Skin epidermis (tissue), 12 donors: ENCODE measurements around the gene OGFOD3.
"Not testable (repeated sequence)": the region's sequence is repeated elsewhere in the genome, so short reads cannot be mapped to it uniquely, and the experiment has no call there.

Experiments
- H3K27ac ChIP-seq, 21 experiments: fragments of 200-600 bp; sonication (generic) in 11 of 21; one replicate each; pipeline ENCODE4 v1.5.0; 2020; ENCODE audit warnings: mild to moderate bottlenecking in 3 of 21, inconsistent platforms in 2 of 21, moderate library complexity in 2 of 21
- H3K4me3 ChIP-seq, 7 experiments: fragments of 200-600 bp; sonication (generic) in 2 of 7; one replicate each; pipeline ENCODE4 v1.5.0; 2020; ENCODE audit warnings: inconsistent platforms in 2 of 7, mild to moderate bottlenecking in 2 of 7, moderate library complexity in 1 of 7

OGFOD3 gene, protein sequence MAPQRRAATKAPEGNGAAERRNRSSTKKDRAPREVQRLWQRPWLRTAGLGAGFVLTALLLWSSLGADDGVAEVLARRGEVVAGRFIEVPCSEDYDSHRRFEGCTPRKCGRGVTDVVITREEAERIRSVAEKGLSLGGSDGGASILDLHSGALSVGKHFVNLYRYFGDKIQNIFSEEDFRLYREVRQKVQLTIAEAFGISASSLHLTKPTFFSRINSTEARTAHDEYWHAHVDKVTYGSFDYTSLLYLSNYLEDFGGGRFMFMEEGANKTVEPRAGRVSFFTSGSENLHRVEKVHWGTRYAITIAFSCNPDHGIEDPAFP

DNA sequence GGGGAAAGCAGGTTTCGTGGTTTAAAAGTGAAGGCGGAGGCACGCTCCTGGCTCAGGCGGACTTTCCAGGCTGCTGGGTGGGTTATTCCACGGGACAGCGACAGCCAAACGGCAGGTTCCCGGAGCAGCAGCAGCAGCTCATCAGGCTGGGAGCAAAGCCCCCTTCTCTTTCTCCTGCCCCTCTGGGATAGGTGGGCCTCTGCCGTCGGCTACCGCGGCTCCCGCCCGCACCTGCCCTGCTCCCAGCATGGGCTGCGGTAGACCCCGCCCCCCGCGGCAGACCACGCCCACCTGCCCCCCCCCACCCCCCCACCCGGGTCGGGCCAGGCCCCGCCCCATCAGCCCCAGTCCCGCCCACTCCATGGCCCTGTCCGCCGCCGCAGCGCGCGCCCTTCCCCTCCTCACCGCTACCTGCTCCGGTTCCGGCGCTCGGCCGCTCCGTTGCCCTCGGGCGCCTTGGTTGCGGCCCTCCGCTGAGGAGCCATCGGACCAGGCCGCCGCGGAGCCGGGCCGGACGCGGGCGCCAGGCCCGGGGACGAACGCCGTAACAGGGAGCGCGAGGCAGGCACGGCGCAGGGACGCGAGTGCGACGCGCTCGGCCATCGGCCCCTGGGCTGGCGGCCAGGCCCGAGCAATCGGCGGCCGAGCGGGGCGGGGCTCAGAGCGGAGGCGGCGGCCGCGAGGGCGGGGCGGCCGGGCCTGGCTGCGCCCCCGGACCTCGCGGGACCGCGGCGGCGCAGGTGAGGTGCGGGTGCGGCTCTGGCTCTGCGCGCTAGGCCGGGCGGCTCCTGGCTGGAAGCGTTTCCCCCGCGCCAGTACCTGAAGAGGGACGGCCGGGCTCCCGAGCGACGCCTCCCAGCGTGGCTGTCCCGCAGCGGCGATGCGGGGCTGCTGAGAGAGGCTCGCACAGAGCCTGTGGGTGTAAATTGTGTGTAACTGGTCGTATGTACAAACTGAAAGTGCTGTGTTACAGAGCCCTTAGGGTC lies at the start of gene OGFOD3, which contains the start of gene HEXD:
Gene OGFOD3, minus strand, starts transcription at position 586 of the 986 bp plus-strand sequence. Its CDS starts 101 bp downstream, at position 485.
Gene HEXD, plus strand, starts transcription at position 347 of the 986 bp plus-strand sequence. CDS start 1,453 bp downstream, outside the sequence.
- Histone ChIP-seq H3K4me3 (peak within 1 kb of the TSS; percentile 57 to 76 (median 71)), H3K27ac (peak within 1 kb of the TSS in 20 of 21 experiments; percentile 78 to 95 (median 90))

- H3K27ac ChIP-seq, result peak overlapping the region in 1 of 21 experiments; percentile 34
- H3K4me3 ChIP-seq, result no peak overlapping the region
Observed at GRCh38 chr17:82465023-82465603, 46.7 kb upstream of the OGFOD3 start.

DNA sequence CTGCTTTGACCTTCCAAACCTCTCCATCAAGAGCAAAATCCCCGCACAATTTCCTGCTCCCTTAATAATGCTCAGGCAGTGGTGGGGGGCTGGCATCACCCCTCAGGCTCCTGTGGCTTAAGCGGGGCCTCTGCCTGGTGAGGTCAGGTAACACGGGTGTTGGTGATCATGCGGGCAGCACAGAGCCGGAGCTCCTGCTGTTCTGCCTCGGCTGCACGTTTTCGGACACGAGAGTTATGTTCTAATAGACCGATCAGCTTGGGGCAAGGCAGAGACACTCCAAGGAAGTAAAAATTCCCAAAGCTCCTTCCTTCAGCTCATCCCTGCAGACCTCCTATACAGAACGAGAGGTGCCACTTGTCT lies 46.2 kb upstream of the OGFOD3 start:
- no peak overlapping the region for H3K4me3 ChIP-seq
- peak overlapping the region in 2 of 21 experiments; percentile 34 to 40 for H3K27ac ChIP-seq

GRCh38 chr17:82463925-82464566 lies 45.7 kb upstream of the OGFOD3 start:
- Histone ChIP-seq H3K4me3 (no peak overlapping the region), H3K27ac (peak overlapping the region in 7 of 21 experiments; percentile 26 to 54 (median 40))

- Histone ChIP-seq H3K27ac (peak overlapping the region in 6 of 21 experiments; percentile 16 to 54 (median 42)), H3K4me3 (no peak overlapping the region)
Observed at GRCh38 chr17:82463391-82463790, 45.0 kb upstream of the OGFOD3 start.

DNA sequence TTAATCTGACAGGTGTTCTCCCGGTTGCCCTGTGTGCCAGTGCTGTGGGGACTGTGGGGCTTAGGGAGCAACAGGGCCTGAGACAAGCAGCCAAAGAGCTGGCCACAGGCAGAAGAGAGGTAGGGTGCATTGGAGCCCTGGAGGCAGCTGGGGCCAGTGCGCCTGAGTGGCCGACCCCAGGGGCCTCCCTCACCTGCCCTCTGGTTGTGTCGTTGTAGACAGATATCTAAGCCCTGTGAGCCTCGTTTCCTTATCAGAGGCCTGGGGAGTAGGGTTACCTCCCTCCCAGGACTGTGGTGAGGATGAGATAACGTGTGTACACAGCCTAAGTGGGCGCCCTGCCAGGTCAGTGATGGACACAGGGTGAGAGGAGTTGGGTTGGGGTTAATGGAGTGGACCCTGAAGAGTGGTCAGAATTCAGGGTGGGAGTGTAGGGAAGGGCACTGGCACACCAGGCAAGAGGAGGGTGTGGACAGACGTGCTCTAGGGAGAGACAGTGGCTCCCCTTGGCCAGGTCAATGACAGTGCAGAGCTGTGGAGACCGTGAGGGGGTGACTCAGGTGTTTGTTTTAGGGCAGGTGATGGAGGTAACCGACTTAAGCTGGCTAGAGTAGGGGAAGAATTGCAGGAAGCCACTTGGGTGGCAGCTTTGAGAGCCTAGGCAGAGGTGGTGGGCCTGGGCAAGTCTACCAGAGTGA lies 43.6 kb upstream of the OGFOD3 start:
- no peak overlapping the region for H3K4me3 ChIP-seq
- peak overlapping the region in 2 of 21 experiments; percentile 28 to 34 for H3K27ac ChIP-seq

- H3K4me3 ChIP-seq, result peak overlapping the region in 1 of 7 experiments; percentile 69
- not testable (repeated sequence) for H3K27ac ChIP-seq
Observed at GRCh38 chr17:82459936-82460335, 41.5 kb upstream of the OGFOD3 start.

- Histone ChIP-seq H3K27ac (peak overlapping the region; percentile 83 to 100 (median 100)), H3K4me3 (peak overlapping the region; percentile 60 to 100 (median 95))
Observed at GRCh38 chr17:82458885-82459424, 40.6 kb upstream of the OGFOD3 start.

DNA sequence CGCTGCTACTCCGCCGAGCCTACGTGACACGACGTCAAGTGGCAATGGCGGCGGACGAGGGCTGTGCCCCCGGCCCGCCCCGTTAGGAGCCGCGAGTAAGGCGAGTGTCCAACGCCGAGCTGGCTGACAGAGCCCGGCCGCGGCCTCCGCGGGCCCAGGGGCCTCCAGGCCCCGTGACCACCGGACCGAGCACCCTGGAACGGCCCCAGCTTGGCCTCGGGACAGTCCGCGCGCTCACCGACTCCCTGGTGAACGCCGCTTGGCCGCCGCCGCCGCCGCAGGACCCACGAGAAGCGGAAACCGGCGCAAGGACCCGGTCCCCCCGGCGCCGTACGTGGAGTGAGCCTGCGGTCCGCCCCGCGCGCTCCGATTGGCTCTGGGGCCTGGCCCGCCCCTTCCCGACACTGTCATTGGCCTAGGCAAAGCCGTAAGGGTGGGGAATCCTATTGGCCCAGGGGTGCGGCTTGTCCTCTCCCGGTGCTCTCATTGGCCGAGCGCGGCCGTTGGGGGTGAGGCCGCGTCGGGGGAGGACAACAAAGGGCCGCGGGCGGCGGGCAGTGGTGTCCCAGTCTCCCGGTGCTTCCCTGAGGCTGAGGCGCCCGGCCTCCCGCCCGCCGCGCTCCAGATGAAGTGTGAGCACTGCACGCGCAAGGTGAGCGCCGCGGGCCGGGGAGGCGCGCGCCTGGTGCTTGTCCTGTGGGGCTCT lies 39.9 kb upstream of the OGFOD3 start, which contains the start of gene NARF:
Gene NARF, plus strand, starts transcription at position 563 of the 706 bp plus-strand sequence. Its CDS starts 63 bp downstream, at position 626.
- H3K27ac ChIP-seq, result peak within 1 kb of the TSS; percentile 97 to 100 (median 100)
- H3K4me3 ChIP-seq, result peak within 1 kb of the TSS; percentile 60 to 100 (median 95)

- Histone ChIP-seq H3K27ac (peak overlapping the region; percentile 97 to 100 (median 100)), H3K4me3 (peak overlapping the region; percentile 60 to 100 (median 95))
Observed at GRCh38 chr17:82457929-82458178, 39.5 kb upstream of the OGFOD3 start.

DNA sequence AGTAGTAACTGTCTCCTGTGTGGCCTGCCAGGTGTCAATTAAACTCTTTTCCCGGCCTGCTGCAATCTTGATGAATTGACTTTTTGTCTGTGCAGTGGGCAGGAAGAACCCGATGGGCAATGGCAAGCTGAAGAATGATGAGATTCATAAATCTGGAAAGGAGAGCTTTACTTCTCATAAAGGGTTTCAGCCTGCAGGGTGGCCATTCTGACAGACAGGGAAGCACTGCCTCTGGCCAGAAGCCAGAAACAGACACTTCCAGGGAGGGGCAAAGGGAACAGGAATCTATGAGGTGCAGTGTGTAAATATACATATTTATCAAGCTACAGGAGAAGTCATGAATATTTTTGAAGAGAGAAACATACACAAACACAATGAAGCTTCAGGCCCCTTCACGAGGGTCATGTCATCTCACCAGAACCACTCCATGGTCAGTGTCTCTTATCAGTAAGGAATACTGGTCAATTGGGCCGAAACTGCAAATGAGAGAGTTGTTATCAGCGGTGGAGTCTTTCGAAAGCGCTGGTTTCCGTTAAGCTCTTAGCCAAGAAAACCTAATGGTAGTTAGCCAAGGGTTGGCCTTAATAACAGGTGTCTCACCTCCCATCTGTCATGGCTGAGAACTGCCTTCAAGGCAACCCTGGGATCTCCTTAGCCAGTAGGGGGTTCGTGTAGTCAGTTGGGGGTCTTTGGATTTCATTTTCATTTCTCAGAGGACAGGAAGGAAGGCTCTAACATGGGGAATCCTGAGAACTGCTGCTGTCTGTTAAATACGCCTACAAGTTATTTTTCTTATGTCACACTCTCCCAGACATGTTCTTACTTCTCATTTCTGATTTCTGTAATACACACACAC lies 38.9 kb upstream of the OGFOD3 start:
- Histone ChIP-seq H3K27ac (peak overlapping the region in 20 of 21 experiments; percentile 41 to 100 (median 100)), H3K4me3 (peak overlapping the region in 6 of 7 experiments; percentile 69 to 100 (median 96))

DNA sequence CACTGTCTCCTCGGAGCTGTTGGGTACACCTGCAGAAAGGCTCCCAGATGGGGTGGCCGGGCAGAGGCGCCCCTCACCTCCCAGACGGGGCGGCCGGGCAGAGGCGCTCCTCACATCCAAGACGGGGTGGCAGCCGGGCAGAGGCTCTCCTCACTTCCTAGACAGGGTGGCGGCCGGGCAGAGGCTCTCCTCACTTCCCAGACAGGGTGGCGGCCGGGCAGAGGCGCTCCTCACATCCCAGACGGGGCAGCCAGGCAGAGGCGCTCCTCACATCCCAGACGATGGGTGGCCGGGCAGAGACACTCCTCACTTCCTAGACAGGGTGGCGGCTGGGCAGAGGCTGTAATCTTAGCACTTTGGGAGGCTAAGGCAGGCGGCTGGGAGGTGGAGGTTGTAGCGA lies 35.3 kb upstream of the OGFOD3 start:
- peak overlapping the region in 1 of 21 experiments; percentile 4 for H3K27ac ChIP-seq
- not testable (repeated sequence) for H3K4me3 ChIP-seq

DNA sequence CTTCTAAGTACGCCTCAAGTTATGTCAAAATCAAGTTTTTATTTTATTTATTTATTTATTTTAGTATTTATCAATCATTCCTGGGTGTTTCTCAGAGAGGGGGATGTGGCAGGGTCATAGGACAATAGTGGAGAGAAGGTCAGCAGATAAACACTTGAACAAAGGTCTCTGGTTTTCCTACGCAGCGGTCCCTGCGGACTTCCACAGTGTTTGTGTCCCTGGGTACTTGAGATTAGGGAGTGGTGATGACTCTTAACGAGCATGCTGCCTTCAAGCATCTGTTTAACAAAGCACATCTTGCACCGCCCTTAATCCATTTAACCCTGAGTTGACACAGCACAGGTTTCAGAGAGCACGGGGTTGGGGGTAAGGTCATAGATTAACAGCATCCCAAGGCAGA lies 34.8 kb upstream of the OGFOD3 start:
- not testable (repeated sequence) for H3K4me3 ChIP-seq

GRCh38 chr17:82452162-82452561 lies 33.8 kb upstream of the OGFOD3 start:
- H3K27ac ChIP-seq, result peak overlapping the region in 11 of 21 experiments; percentile 84 to 99 (median 95)
- H3K4me3 ChIP-seq, result no peak overlapping the region

More for the DNA sequence above, 34.8 kb upstream of the OGFOD3 start:
- H3K27ac ChIP-seq, result peak overlapping the region in 1 of 21 experiments; percentile 30

GRCh38 chr17:82450357-82451106 lies 32.1 kb upstream of the OGFOD3 start, which contains the start of gene CYBC1:
Gene CYBC1, minus strand, starts transcription at chr17:82450752. Its CDS starts 1,498 bp downstream, at chr17:82449254.
- Histone ChIP-seq H3K27ac (peak within 1 kb of the TSS; percentile 73 to 99 (median 94)), H3K4me3 (peak within 1 kb of the TSS; percentile 71 to 100 (median 95))

GRCh38 chr17:82449883-82450356 lies 31.5 kb upstream of the OGFOD3 start:
- peak overlapping the region; percentile 71 to 100 (median 95) for H3K4me3 ChIP-seq
- H3K27ac ChIP-seq, result peak overlapping the region; percentile 73 to 99 (median 94)
